Activated T-cell treated with anti-CD3 and anti-CD28 coated beads, Interleukin-2, amount 50 U/mL, for 24 hours (primary cell): ENCODE data around the gene KRIT1.

Source experiments
- DNase-seq: peaks from one replicate; pipeline ENCODE4 v3.0.0-alpha.2; 2020
- H3K27ac Mint-ChIP-seq: 2 replicates; pipeline ENCODE4 v1.8.0; 2020; ENCODE audit warnings: mild to moderate bottlenecking, mixed read lengths
- H3K27me3 Mint-ChIP-seq: 2 replicates; pipeline ENCODE4 v1.8.0; 2020; ENCODE audit warnings: mixed read lengths
- H3K36me3 Mint-ChIP-seq: 2 replicates; pipeline ENCODE4 v1.8.0; 2020; ENCODE audit warnings: low read depth, mixed read lengths
- H3K4me1 Mint-ChIP-seq: 2 replicates; pipeline ENCODE4 v1.8.0; 2020; ENCODE audit warnings: low read depth, mixed read lengths
- H3K4me3 Mint-ChIP-seq: 2 replicates; pipeline ENCODE4 v1.8.0; 2020; ENCODE audit warnings: mild to moderate bottlenecking, moderate library complexity, mixed read lengths
- H3K9me3 Mint-ChIP-seq: 2 replicates; pipeline ENCODE4 v1.8.0; 2020; ENCODE audit warnings: mixed read lengths

The KRIT1 gene

GRCh38 chr7:92245487-92246359 is at the start of gene KRIT1, which contains the start of gene ANKIB1:
Gene KRIT1, minus strand, starts transcription at chr7:92245914. Its CDS starts 3,779 bp downstream, at chr7:92242135.
Gene ANKIB1, plus strand, starts transcription at chr7:92245974. Its CDS starts 49,005 bp downstream, at chr7:92294979.
- H3K36me3 Mint-ChIP-seq, result peaks cover 58% of the 10 kb centered on the region
- DNase-seq, result peak; percentile 89
- peak within 1 kb of the TSS; percentile 99 for H3K27ac Mint-ChIP-seq
- H3K27me3 Mint-ChIP-seq, result no peaks in the 10 kb centered on the region
- H3K9me3 Mint-ChIP-seq, result no peaks in the 10 kb centered on the region
- H3K4me3 Mint-ChIP-seq, result peak within 1 kb of the TSS; percentile 96
- peaks cover 41% of the 10 kb centered on the region for H3K4me1 Mint-ChIP-seq

- no peak overlapping the region for H3K27ac Mint-ChIP-seq
- no peaks in the 10 kb centered on the region for H3K27me3 Mint-ChIP-seq
- DNase-seq, result no peak
- H3K9me3 Mint-ChIP-seq, result no peaks in the 10 kb centered on the region
- peaks cover 30% of the 10 kb centered on the region for H3K36me3 Mint-ChIP-seq
- H3K4me1 Mint-ChIP-seq, result peaks cover 17% of the 10 kb centered on the region
- H3K4me3 Mint-ChIP-seq, result no peak overlapping the region
Observed at GRCh38 chr7:92295391-92295790, 49.7 kb upstream of the KRIT1 start.

- Mint-ChIP-seq H3K4me1 (peaks cover 26% of the 10 kb centered on the region), H3K9me3 (no peaks in the 10 kb centered on the region), H3K36me3 (peaks cover 22% of the 10 kb centered on the region), H3K4me3 (no peak overlapping the region), H3K27ac (no peak overlapping the region), H3K27me3 (no peaks in the 10 kb centered on the region)
- no peak for DNase-seq
Observed at GRCh38 chr7:92293896-92294590, 48.3 kb upstream of the KRIT1 start.

GRCh38 chr7:92292981-92293380 is 47.3 kb upstream of the KRIT1 start:
- Mint-ChIP-seq H3K36me3 (peaks cover 18% of the 10 kb centered on the region), H3K9me3 (no peaks in the 10 kb centered on the region), H3K4me3 (no peak overlapping the region), H3K27me3 (no peaks in the 10 kb centered on the region), H3K27ac (no peak overlapping the region), H3K4me1 (peaks cover 29% of the 10 kb centered on the region)
- DNase-seq, result no peak

- no peaks in the 10 kb centered on the region for H3K27me3 Mint-ChIP-seq
- H3K4me3 Mint-ChIP-seq, result no peak overlapping the region
- H3K9me3 Mint-ChIP-seq, result peaks cover 4% of the 10 kb centered on the region
- peaks cover 3% of the 10 kb centered on the region for H3K36me3 Mint-ChIP-seq
- DNase-seq, result no peak
- peaks cover 34% of the 10 kb centered on the region for H3K4me1 Mint-ChIP-seq
- no peak overlapping the region for H3K27ac Mint-ChIP-seq
Observed at GRCh38 chr7:92289321-92289720, 43.6 kb upstream of the KRIT1 start.

- H3K36me3 Mint-ChIP-seq, result peaks cover 27% of the 10 kb centered on the region
- H3K27ac Mint-ChIP-seq, result no peak overlapping the region
- DNase-seq, result no peak
- H3K27me3 Mint-ChIP-seq, result no peaks in the 10 kb centered on the region
- H3K9me3 Mint-ChIP-seq, result peaks cover 9% of the 10 kb centered on the region
- peaks cover 9% of the 10 kb centered on the region for H3K4me1 Mint-ChIP-seq
- H3K4me3 Mint-ChIP-seq, result no peak overlapping the region
Observed at GRCh38 chr7:92282930-92283329, 37.2 kb upstream of the KRIT1 start.

- peaks cover 7% of the 10 kb centered on the region for H3K9me3 Mint-ChIP-seq
Observed at GRCh38 chr7:92282221-92282814, 36.6 kb upstream of the KRIT1 start.

GRCh38 chr7:92281031-92281430 is 35.3 kb upstream of the KRIT1 start:
- DNase-seq, result no peak
- Mint-ChIP-seq H3K9me3 (peaks cover 5% of the 10 kb centered on the region), H3K27ac (no peak overlapping the region), H3K4me3 (no peak overlapping the region), H3K36me3 (peaks cover 35% of the 10 kb centered on the region), H3K4me1 (peaks cover 18% of the 10 kb centered on the region), H3K27me3 (no peaks in the 10 kb centered on the region)

More at GRCh38 chr7:92282221-92282814, 36.6 kb upstream of the KRIT1 start:
- no peaks in the 10 kb centered on the region for H3K27me3 Mint-ChIP-seq
- no peak overlapping the region for H3K4me3 Mint-ChIP-seq
- no peak for DNase-seq
- peaks cover 27% of the 10 kb centered on the region for H3K36me3 Mint-ChIP-seq
- peaks cover 9% of the 10 kb centered on the region for H3K4me1 Mint-ChIP-seq
- no peak overlapping the region for H3K27ac Mint-ChIP-seq

GRCh38 chr7:92279396-92280031 is 33.8 kb upstream of the KRIT1 start:
- Mint-ChIP-seq H3K4me3 (no peak overlapping the region), H3K36me3 (peaks cover 38% of the 10 kb centered on the region), H3K4me1 (peaks cover 18% of the 10 kb centered on the region), H3K27me3 (no peaks in the 10 kb centered on the region), H3K27ac (no peak overlapping the region), H3K9me3 (peaks cover 5% of the 10 kb centered on the region)
- no peak for DNase-seq

- H3K27me3 Mint-ChIP-seq, result no peaks in the 10 kb centered on the region
- H3K9me3 Mint-ChIP-seq, result peaks cover 5% of the 10 kb centered on the region
- peaks cover 20% of the 10 kb centered on the region for H3K4me1 Mint-ChIP-seq
- peak overlapping the region; percentile 60 for H3K27ac Mint-ChIP-seq
- H3K4me3 Mint-ChIP-seq, result no peak overlapping the region
- no peak for DNase-seq
- peaks cover 41% of the 10 kb centered on the region for H3K36me3 Mint-ChIP-seq
Observed at GRCh38 chr7:92276460-92276864, 30.7 kb upstream of the KRIT1 start.

- Mint-ChIP-seq H3K4me3 (no peak overlapping the region), H3K27me3 (no peaks in the 10 kb centered on the region), H3K4me1 (peaks cover 20% of the 10 kb centered on the region), H3K9me3 (no peaks in the 10 kb centered on the region), H3K27ac (no peak overlapping the region), H3K36me3 (peaks cover 31% of the 10 kb centered on the region)
- DNase-seq, result no peak
Observed at GRCh38 chr7:92275327-92275726, 29.6 kb upstream of the KRIT1 start.

GRCh38 chr7:92268921-92269320 is 23.2 kb upstream of the KRIT1 start:
- no peak for DNase-seq
- Mint-ChIP-seq H3K4me1 (peaks cover 4% of the 10 kb centered on the region), H3K9me3 (no peaks in the 10 kb centered on the region), H3K27ac (no peak overlapping the region), H3K36me3 (peaks cover 4% of the 10 kb centered on the region), H3K4me3 (no peak overlapping the region), H3K27me3 (no peaks in the 10 kb centered on the region)

GRCh38 chr7:92266415-92267241 is 20.9 kb upstream of the KRIT1 start:
- H3K4me1 Mint-ChIP-seq, result peaks cover 2% of the 10 kb centered on the region
- no peak overlapping the region for H3K4me3 Mint-ChIP-seq
- H3K27me3 Mint-ChIP-seq, result no peaks in the 10 kb centered on the region

More at GRCh38 chr7:92266415-92267241, 20.9 kb upstream of the KRIT1 start:
- Mint-ChIP-seq H3K9me3 (no peaks in the 10 kb centered on the region), H3K27ac (no peak overlapping the region), H3K36me3 (peaks cover 9% of the 10 kb centered on the region)
- DNase-seq, result no peak
